ENCODE results near the gene TRIM7.
A peak's percentile ranks its signal among the peaks of the same experiment; 100 is the strongest.
"Not testable (repeated sequence)": the region's sequence is repeated elsewhere in the genome, so short reads cannot be mapped to it uniquely, and the experiment has no call there.

TRIM7 gene

GRCh38 chr5:181232593-181232992, 27.6 kb upstream of the TRIM7 start:
- DNase-seq, result peak in 1 of 2 experiments; percentile 3

DNA sequence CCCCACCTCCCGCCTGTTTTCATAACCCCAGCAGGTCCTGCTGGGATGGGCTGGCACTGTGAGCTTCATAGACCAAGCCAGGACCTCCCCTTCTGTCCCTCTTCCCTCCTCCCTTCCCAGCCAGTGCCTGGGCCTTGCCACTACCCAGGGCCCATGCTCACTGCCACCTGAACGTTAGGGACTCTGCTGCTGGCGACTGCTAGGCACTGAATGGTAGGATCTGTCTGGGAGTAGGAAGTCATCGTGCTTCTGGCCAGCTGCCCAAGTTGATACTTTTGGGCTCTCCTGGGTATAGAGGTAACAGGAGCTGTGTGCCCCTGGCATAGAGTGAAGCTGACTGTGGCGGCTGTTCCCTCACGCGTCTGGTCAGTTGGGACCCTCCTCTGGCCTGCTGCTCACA, 26.4 kb upstream of the TRIM7 start:
- peak in 1 of 2 experiments; percentile 3 for DNase-seq

DNA sequence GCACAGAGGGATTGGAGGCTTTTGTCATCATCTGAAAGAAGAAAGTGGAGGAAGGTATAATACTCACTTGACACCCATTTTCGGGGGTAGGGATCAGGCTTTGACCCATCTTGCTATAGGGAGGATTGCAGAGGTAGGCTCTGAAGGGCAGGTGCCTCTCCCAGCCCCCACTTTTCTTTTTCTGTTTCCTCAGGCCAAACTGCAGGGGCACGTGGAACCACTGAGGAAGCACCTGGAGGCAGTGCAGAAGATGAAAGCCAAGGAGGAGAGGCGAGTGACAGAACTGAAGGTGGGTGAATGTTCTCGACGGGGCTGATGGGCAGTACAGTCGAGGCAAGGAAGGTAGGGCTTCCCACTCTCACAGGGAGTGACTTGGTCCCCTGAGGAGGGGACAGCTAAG, 25.6 kb upstream of the TRIM7 start:
- no peak for DNase-seq

- DNase-seq, result no peak
Observed at GRCh38 chr5:181229996-181230395, 25.0 kb upstream of the TRIM7 start.

- DNase-seq, result no peak
Observed at GRCh38 chr5:181224390-181225229, 19.6 kb upstream of the TRIM7 start.

- DNase-seq, result peak in 1 of 2 experiments; percentile 65
Observed at GRCh38 chr5:181223729-181224389, 18.9 kb upstream of the TRIM7 start.

DNA sequence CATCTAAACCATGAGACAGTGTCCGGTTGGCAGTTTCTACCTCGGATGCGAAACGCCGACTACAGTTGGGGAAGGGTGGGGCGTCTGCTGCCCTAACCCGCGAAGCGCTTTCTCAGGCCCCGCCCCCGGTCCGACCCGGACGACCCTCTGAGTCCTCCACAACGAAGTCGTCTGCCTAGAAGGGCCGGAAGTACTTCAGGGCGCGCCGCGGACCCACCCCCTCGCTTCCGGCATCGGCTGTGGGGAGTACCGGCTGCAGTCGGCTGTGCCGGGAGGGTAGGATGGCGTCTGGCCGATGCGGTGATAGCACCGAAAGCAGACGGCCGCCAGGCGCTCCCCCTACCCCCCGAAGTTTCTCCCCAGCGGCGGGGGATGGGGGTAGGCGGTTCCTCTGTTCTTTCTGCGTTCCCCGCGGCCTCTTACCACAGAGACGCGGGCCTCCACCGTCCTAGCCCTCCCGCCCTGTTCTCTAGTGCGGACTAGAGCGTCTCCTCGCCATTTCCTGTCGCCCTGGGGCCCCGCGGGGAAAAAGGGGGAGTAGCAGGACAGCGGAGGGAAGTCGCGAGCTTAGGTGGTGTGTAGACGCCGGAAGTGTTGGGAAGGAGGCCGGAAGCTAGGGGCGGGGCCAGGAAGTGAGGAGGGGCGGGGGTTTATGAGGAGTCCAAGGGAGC, 18.2 kb upstream of the TRIM7 start, which contains the start of gene TRIM41:
Gene TRIM41, plus strand, starts transcription at position 224 of the 671 bp plus-strand sequence. CDS start 719 bp downstream, outside the sequence.
- DNase-seq, result peak; percentile 99

DNA sequence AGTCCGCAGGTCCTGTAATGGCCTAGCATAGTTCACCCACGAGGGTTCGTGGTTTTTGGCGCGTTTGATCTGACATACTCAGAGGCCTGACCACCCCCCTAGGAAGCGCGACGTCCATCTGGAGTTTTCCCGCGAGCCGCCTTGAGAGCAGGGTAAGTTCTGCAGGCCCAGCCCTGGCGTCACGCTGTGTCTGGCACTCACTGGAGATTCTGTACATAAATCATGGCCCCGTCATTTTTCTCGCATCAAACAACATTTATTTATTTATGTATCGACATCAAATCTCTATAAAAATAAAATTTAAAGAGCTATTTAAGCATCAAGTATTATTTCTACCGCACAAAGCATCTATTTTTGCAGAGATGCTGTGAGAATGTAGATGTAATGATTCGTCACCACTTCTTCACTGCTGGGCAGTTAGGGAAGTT, 17.6 kb upstream of the TRIM7 start:
- DNase-seq, result no peak

DNA sequence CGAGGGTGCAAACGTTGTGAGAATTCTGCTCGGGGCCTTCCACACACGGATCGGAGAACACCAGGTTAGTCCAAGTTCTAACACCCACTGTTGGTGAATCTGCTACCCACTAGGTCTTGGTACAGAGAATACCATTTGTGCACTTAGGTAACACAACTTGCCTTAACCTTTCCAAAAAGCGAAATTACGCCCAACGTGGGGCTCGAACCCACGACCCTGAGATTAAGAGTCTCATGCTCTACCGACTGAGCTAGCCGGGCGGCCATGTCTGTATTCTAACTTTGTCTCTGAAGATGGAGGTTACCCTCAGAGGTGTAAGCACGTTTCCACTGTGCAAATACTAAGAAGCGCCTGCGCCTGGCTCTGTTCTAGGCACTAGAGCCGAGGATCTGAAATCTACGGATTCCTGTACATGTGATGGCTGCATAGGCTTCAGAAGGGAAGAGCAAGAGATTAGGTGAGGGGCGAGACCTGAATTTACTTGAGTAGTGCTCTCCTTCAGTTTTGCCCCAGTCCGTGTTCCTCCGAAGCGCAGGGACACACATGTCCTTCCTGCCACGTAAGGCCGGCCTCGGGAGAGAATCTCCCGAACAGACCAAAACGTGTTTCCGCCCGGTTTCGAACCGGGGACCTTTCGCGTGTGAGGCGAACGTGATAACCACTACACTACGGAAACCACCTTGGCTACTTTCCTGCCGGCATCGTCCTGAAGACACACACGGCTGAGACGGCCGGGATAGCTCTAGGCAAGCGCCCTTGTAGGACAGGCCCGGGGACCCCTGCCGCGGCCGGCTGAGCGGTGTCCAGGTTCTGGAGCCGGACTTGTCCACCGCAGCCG, 17.0 kb upstream of the TRIM7 start:
- DNase-seq, result peak; percentile 98

DNA sequence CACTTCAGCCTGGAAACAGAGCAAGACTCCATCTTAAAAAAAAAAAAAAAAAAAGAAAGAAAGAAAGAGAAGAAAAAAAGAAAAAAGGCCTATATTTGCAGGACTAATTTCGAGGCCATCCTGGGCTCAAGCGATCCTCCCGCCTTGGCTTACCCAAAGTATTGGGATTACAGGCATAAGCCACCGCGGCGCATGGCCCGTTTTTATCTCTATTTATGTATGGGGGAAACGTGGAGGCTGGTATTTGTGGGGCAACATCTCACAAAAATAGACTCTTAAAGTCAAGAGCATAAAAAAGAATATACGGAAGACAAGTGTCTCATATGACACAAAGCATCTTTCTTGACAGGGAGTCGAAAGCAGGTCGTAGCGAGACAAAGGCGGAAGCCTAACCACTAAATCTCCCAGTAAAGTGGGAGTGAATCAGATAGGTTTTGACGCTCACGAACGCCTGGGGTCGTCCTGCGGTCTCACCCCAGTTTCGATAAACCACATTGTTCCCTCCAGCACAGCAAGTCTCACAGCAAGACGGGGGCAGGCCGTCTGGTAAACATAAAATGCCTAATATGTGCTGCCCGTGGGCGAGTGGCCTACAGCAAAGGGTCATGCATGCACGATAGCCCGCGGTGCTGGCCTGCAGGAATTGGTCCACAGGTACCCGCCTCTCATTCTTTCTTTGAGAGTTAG, 16.3 kb upstream of the TRIM7 start:
- no peak for DNase-seq

DNA sequence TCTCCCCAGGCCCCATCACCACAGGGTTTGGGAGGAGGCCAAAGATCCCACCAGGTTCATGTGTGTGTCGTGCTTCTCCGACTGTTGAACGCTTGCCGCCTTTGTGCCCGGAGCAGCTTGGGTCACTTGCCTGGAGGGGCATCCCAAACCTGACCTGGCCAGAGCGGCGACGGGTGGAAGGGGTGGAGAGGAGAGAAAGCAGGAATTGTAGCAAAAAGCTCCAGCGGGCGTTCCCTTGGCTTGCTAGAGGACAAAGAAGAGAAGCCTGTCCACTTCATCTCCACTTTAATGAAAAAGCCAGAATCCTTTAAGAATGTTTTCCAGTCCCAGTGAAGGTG, 15.2 kb upstream of the TRIM7 start:
- no peak for DNase-seq

- no peak for DNase-seq
Observed at GRCh38 chr5:181219262-181220177, 14.5 kb upstream of the TRIM7 start.

GRCh38 chr5:181218795-181219124, 13.8 kb upstream of the TRIM7 start:
- DNase-seq, result no peak

DNA sequence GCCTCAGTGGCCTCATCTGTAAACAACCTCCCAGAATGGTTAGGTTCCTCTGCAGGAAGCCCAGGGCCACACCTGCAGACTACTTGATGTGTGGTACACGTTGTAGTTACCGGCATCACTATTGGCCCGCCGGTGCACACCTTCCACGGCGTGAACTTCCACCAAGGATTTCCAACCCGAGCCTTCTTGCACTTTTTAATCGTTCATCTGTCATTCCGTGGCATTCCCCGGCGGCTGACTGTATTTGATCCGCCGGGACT, 12.7 kb upstream of the TRIM7 start:
- DNase-seq, result peak; percentile 37 to 49

- peak; percentile 73 to 78 for DNase-seq
Observed at GRCh38 chr5:181217111-181217802, 12.3 kb upstream of the TRIM7 start.

- DNase-seq, result peak in 1 of 2 experiments; percentile 51
Observed at GRCh38 chr5:181215997-181216989, 11.3 kb upstream of the TRIM7 start.

GRCh38 chr5:181214249-181214648, 9.3 kb upstream of the TRIM7 start:
- not testable (repeated sequence) for DNase-seq

DNA sequence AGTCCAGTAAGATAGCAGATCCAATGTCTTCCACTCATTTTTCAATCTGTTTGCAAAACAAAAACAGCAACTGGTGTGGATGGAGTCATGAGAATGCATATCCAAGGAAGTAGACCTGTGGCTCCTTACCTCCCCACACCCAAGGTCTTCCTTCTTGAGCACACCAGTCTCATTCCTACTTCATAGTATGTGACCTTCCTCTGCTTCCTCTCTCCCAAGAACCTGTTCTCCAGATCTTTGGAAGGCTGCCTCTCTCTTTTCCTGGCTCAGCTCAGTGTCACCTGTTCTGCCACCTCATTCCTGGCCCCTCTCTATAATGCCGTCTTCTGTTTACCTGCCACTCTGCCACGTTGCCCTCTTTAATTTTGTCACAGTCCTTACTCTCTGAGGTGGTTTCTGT, 7.9 kb upstream of the TRIM7 start:
- DNase-seq, result no peak

- DNase-seq, result no peak
Observed at GRCh38 chr5:181212080-181212479, 7.1 kb upstream of the TRIM7 start.

Data from activated CD4-positive, alpha-beta T cell treated with anti-CD3 and anti-CD28 coated beads, Interleukin-2, amount 50 U/mL, for 48 hours (primary cell).